ENCODE results near the gene COG7. TPM values are rescaled to one million over a fixed set of nuclear protein-coding genes. Genes with fewer than 3 reads are reported as not detected.

COG7 gene
- total and polyA plus RNA-seq, 3 donors from 2014 or later: 21.5 to 40.7 (median 35.1) TPM

DNA sequence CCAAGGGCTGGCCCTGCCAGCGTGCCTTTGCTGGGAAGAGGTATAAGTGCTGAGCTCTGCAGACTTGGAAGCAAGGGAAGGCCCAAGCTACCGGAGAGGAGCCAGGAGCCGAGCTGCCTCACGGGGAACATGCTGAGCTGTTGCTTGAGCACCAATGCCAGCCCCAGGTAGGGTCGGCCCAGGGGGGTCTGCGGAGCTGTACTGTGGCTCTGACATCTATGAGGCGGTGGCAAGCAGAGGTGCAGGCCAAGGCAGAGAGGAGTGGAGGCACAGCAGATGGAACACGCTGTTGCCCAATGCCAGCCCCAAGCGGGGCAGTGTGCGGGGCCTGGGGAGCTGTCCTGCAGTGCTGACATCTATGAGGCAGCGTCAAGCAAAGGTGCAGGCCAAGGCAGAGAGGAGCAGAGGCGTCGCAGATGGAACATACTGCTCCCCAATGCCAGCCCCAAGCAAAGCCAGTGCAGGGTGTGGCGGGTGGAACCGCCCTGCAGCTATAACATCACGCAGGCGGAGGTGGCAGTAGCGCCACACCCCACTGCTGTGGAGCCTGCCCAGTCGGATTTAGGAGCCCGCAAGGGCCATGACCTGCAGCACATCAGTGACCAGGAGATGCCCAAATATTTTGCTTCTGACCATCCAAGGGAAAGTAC lies 47.3 kb upstream of the COG7 start:
- no peaks in the 10 kb centered on the region for H3K36me3 ChIP-seq (ENCODE audit: low read depth, missing control alignments)
- H3K9me3 ChIP-seq: no peaks in the 10 kb centered on the region
- 93 to 95% methylated on average over 14 to 20 of the region's 20 CpGs for WGBS, 2 donors
- intact Hi-C loops (cut with DNase I; ENCODE audit: low total_unique reads): no loop called here
- H3K4me3 ChIP-seq: no peak overlapping the region
- H3K4me1 ChIP-seq: no peaks in the 10 kb centered on the region
- no peak for DNase-seq
- TF ChIP-seq, protein P1, sequence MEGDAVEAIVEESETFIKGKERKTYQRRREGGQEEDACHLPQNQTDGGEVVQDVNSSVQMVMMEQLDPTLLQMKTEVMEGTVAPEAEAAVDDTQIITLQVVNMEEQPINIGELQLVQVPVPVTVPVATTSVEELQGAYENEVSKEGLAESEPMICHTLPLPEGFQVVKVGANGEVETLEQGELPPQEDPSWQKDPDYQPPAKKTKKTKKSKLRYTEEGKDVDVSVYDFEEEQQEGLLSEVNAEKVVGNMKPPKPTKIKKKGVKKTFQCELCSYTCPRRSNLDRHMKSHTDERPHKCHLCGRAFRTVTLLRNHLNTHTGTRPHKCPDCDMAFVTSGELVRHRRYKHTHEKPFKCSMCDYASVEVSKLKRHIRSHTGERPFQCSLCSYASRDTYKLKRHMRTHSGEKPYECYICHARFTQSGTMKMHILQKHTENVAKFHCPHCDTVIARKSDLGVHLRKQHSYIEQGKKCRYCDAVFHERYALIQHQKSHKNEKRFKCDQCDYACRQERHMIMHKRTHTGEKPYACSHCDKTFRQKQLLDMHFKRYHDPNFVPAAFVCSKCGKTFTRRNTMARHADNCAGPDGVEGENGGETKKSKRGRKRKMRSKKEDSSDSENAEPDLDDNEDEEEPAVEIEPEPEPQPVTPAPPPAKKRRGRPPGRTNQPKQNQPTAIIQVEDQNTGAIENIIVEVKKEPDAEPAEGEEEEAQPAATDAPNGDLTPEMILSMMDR (IDR thresholded peaks at IDR 0.05): no peak
- no peak overlapping the region for H3K27ac ChIP-seq
- H3K27me3 ChIP-seq: no peaks in the 10 kb centered on the region

DNA sequence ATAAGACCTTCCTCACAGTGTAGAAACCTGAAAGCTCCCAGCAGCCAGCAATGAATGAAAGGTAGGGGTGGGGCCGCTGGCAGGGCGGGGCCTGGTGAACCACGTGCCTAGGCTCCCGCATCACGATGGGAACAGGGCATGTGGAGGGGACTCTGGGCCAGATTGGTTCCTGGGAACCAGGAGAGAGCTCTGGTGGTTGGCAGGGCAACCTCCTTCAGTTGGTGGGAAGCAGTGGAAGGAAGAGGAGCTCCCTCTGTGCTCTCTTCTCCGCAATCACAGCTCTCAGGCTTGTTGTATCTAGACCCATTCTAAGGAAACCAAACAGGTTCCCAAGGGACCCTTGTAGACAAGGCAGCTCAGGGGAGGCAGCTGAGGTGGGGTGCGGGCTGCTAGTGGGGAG lies 46.8 kb upstream of the COG7 start:
- intact Hi-C loops (cut with DNase I; ENCODE audit: low total_unique reads): no loop called here
- no peak for DNase-seq
- Histone ChIP-seq H3K4me3 (no peak overlapping the region), H3K4me1 (no peaks in the 10 kb centered on the region), H3K27me3 (no peaks in the 10 kb centered on the region), H3K27ac (no peak overlapping the region), H3K36me3 (ENCODE audit: low read depth, missing control alignments) (no peaks in the 10 kb centered on the region), H3K9me3 (no peaks in the 10 kb centered on the region)
- TF ChIP-seq, protein P1 (IDR thresholded peaks at IDR 0.05): no peak
- no peak for TF ChIP-seq POLR2A (IDR thresholded peaks at IDR 0.05)
- 84 to 92% methylated on average over 5 to 7 of the region's 7 CpGs for WGBS, 2 donors

DNA sequence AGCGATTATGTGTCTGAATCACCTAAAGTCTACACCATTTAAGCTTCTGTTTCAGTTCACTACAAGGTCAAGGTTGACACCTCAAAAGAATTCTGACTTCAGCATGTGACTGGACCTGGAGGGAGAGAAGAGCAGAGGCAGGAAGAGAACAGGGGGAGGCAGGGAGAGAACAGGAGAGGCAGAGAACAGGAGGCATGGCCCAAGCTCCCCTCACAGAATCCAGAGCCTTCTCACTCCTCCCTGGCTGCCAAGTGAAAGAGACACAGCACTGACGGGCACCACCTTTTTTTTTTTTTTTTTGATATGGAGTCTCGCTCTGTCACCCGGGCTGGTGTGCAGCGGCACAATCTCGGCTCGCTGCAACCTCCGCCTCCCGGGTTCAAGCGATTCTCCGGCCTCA lies 45.9 kb upstream of the COG7 start:
- no peak for DNase-seq
- WGBS, 2 donors: 77 to 85% methylated on average over 11 of the region's 11 CpGs
- TF ChIP-seq POLR2A (IDR thresholded peaks at IDR 0.05): no peak
- TF ChIP-seq, protein P1 (IDR thresholded peaks at IDR 0.05): no peak

DNA sequence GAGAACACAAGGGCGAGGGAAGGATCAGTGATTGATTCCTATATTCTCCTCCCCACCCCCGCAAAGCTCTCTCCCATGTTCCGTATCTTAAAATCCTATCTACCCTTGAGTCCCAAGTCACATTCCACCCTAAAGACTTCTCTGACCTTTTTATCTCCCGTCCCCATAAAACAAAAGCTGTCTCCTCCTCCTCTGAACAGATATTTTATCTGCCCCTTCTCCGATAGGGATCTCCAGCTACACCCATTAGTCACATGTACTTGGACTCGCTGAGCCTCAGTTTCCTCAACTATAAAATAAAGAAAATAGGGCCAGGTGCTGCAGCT lies 44.5 kb upstream of the COG7 start:
- no peak for TF ChIP-seq POLR2A (IDR thresholded peaks at IDR 0.05)
- TF ChIP-seq, protein P1 (IDR thresholded peaks at IDR 0.05): no peak
- Histone ChIP-seq H3K27ac (no peak overlapping the region), H3K4me3 (no peak overlapping the region), H3K9me3 (no peaks in the 10 kb centered on the region), H3K36me3 (ENCODE audit: low read depth, missing control alignments) (no peaks in the 10 kb centered on the region), H3K27me3 (no peaks in the 10 kb centered on the region), H3K4me1 (no peaks in the 10 kb centered on the region)
- intact Hi-C loops (cut with DNase I; ENCODE audit: low total_unique reads): no loop called here
- 78 to 79% methylated on average over 6 of the region's 6 CpGs for WGBS, 2 donors
- no peak for DNase-seq

More for the DNA sequence above, 45.9 kb upstream of the COG7 start:
- Histone ChIP-seq H3K36me3 (ENCODE audit: low read depth, missing control alignments) (no peaks in the 10 kb centered on the region), H3K4me1 (no peaks in the 10 kb centered on the region), H3K27ac (no peak overlapping the region), H3K4me3 (no peak overlapping the region), H3K27me3 (no peaks in the 10 kb centered on the region), H3K9me3 (no peaks in the 10 kb centered on the region)
- intact Hi-C loops (cut with DNase I; ENCODE audit: low total_unique reads): no loop called here

DNA sequence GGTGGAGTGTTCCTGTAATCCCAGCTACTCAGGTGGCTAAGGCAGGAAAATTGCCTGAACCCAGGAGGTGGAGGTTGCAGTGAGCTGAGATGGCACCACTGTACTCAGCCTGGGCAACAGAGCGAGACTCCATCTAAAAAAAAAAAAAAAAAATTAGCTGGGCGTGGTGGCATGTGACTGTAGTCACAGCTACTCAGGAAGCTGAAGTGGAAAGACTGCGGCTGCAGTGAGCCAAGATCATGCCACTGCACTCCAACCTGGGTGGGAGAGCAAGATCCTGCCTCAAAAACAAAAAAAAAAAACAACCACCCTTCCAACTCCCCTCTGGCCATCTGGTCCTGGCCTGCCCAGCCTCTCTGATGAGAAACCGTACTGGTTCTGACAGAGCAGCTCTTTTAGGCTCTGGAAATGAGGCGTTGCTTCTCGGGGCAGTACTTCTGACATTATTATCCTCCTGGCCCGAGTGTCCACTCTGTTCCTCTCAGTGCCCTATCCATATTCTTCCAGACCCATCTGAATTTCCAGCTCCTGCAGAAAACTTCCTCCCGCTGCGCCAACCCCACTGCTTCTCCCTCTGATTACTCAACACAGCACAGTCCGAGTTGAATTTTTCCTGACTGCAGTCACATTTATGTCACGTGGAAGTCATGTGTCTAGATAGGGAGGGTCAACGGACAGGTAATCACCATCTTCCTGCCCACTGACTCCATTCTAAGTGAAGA lies 44.0 kb upstream of the COG7 start:
- 62 to 63% methylated on average over 12 of the region's 12 CpGs for whole genome bisulfite sequencing, 2 donors
- Histone ChIP-seq H3K9me3 (no peaks in the 10 kb centered on the region), H3K27ac (no peak overlapping the region), H3K4me3 (no peak overlapping the region), H3K36me3 (ENCODE audit: low read depth, missing control alignments) (no peaks in the 10 kb centered on the region), H3K27me3 (no peaks in the 10 kb centered on the region), H3K4me1 (no peaks in the 10 kb centered on the region)
- intact Hi-C loops (cut with DNase I; ENCODE audit: low total_unique reads): no loop called here
- TF ChIP-seq, protein P1 (IDR thresholded peaks at IDR 0.05): no peak
- TF ChIP-seq POLR2A (IDR thresholded peaks at IDR 0.05): no peak
- DNase-seq: no peak

All from testis (tissue), 3 donors.